GM12864 (cell line): ENCODE data around the gene PCARE.

Source experiments
- DNase-seq: peaks from one replicate; pipeline ENCODE4 v3.0.0-alpha.2; 2011; ENCODE audit warnings: low read depth
- H3K4me3 ChIP-seq: 2 replicates; pipeline ENCODE4 v1.5.1; 2011; ENCODE audit warnings: mild to moderate bottlenecking, low read depth, low read length, control low read depth
- CTCF ChIP-seq: IDR thresholded peaks from 2 replicates; pipeline ENCODE4 v1.5.1; 2011; ENCODE audit warnings: low read depth, mild to moderate bottlenecking, moderate library complexity, low read length, control low read depth, inconsistent platforms; ENCODE audit errors: missing control alignments

PCARE gene

GRCh38 chr2:29040552-29040951 lies 33.8 kb downstream of the PCARE start:
- H3K4me3 ChIP-seq: no peak overlapping the region
- no peak for DNase-seq
- TF ChIP-seq CTCF: no peak

DNA sequence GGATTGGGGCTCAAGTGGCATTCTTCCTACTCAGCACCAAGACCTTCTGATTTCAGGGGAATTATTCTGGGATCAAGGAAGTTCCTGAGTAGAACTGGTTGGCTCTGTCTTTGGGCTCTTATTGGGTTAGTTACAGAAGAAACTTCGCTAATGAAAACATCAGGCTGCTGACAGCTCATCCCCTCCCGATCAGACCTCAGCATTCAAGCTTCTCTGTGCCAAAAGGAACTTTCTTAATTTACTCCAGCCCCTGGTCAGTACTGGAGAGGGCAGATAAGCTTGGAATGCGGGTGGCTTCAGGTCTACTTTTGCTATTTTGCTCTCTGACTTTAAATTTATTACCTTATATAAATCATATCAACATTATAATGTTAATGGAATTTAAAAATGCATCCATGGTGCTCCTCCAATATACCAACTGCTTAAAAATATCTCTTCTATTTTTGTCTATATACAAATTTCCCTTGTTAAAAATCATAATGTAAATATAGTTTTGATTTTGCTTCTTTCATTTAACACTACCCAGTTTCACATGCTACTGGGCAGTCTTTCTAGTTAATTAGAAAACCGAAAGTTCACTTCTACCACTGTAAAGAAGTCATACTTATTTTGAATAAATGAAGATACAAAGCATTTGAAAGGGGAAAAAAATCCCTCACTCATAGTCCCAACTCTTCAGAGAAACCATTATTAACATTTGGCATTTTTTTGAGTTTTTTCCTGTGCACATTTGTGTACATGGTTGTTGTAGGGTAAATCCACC lies 34.4 kb downstream of the PCARE start:
- no peak overlapping the region for H3K4me3 ChIP-seq
- TF ChIP-seq CTCF: no peak
- DNase-seq: no peak

- DNase-seq: no peak
- no peak for TF ChIP-seq CTCF
- no peak overlapping the region for H3K4me3 ChIP-seq
Observed at GRCh38 chr2:29035016-29035745, 39.1 kb downstream of the PCARE start.

- DNase-seq: no peak
- H3K4me3 ChIP-seq: no peak overlapping the region
- no peak for TF ChIP-seq CTCF
Observed at GRCh38 chr2:29033656-29034055, 40.7 kb downstream of the PCARE start.

DNA sequence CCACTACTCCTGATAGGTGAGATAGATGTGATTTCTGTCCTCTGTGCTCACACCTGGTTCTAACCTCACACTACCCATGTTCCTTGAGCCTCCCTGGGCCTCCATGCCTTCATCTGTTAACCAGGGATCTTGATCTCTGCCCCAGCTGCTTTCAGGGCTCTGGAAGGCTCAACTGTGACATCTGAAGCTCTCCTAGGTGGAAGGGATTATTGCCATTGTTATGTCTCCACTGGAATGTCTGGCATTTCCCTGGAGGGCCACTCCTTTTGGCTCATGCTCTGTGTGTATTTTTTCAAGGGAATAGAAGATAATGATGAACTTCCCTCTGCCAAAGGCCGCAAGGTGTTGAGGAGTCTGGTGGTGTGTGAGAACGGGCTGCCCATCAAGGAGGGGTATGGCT lies 41.2 kb downstream of the PCARE start:
- no peak for DNase-seq
- TF ChIP-seq CTCF: no peak
- no peak overlapping the region for H3K4me3 ChIP-seq

DNA sequence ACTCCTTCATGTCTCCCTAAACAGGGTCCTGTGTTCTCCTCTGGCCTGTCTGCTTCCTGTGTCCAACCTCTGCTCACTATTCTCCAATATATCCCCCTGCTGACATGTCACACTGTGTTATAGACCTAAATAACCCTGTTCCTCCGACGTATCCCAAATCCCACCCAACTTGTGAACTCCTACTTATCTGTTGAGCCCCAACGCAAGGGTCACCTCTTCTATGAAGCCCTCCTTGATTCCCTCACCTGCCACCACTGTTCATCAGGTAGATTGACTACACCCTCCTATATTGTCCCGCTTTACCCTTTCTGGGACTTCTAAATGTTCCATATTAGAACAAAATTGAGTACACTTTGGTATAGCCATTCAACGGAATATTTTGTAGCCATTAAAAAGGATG lies 42.1 kb downstream of the PCARE start:
- no peak for TF ChIP-seq CTCF
- no peak overlapping the region for H3K4me3 ChIP-seq

More for the DNA sequence above, 42.1 kb downstream of the PCARE start:
- DNase-seq: no peak
